Osteocyte (in vitro differentiated cells): Measurements from ENCODE around the gene MAP3K1. TPM values are rescaled to one million over a fixed set of nuclear protein-coding genes. Genes with fewer than 3 reads are reported as not detected.

ENCODE experiments used
- DNase-seq: peaks from one replicate; pipeline ENCODE4 v3.0.0; 2021; ENCODE audit warnings: mixed read lengths; ENCODE audit not compliant: unreplicated experiment; ENCODE audit errors: extremely low spot score
- H3K27ac Mint-ChIP-seq: one replicate; pipeline ENCODE4 v1.8.0; 2021; ENCODE audit warnings: mild to moderate bottlenecking, mixed read lengths; ENCODE audit not compliant: unreplicated experiment
- H3K27me3 Mint-ChIP-seq: one replicate; pipeline ENCODE4 v1.8.0; 2021; ENCODE audit warnings: mixed read lengths; ENCODE audit not compliant: unreplicated experiment
- H3K36me3 Mint-ChIP-seq: one replicate; pipeline ENCODE4 v1.8.0; 2021; ENCODE audit warnings: mixed read lengths; ENCODE audit not compliant: unreplicated experiment
- H3K4me1 Mint-ChIP-seq: one replicate; pipeline ENCODE4 v1.8.0; 2021; ENCODE audit warnings: mixed read lengths; ENCODE audit not compliant: unreplicated experiment
- H3K4me3 Mint-ChIP-seq: one replicate; pipeline ENCODE4 v1.8.0; 2021; ENCODE audit warnings: mild to moderate bottlenecking, moderate library complexity, mixed read lengths; ENCODE audit not compliant: unreplicated experiment
- H3K9me3 Mint-ChIP-seq: one replicate; pipeline ENCODE4 v1.8.0; 2021; ENCODE audit warnings: mixed read lengths; ENCODE audit not compliant: unreplicated experiment
- total RNA-seq: library from RNA; stranded (reverse); gene quantifications from 2 replicates; pipeline ENCODE4 v1.2.1, GENCODE V29; 2021
- TF ChIP-seq, protein P1 (sequence below): fragments of 200-600 bp; sonication (generic); IDR thresholded peaks from 2 replicates; pipeline ENCODE4 v1.5.0; 2021; ENCODE audit warnings: antibody characterized with exemption, mild to moderate bottlenecking, moderate library complexity

The MAP3K1 gene
- total RNA-seq, 1 donor from 2014 or later, result 15.7 TPM

DNA sequence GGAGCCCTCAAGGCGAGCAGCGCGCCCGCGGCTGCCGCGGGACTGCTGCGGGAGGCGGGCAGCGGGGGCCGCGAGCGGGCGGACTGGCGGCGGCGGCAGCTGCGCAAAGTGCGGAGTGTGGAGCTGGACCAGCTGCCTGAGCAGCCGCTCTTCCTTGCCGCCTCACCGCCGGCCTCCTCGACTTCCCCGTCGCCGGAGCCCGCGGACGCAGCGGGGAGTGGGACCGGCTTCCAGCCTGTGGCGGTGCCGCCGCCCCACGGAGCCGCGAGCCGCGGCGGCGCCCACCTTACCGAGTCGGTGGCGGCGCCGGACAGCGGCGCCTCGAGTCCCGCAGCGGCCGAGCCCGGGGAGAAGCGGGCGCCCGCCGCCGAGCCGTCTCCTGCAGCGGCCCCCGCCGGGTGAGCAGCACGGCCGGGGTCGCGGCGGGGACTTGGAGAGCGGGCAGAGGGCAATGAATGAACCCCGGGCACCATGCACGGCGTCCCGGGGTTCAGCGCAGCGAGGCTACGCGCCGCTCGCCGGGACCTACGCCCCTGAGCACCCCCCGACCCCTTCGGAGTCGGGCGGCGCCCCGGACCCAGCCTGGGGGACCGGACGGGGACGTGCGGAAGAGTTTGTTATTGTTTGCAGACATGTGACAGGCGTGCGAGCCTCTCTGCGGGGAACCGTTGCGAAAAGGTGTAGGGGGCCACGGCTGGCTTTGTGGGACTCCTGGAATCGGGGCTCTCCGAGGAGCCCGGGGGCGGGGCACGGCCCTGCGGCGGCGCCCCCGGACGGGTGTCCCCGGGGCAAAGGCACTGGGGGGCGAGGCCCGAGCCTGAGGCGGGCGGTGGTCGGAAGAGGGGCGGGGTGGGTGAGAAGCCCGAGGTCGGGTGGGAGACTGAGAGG lies 553 bp downstream of the MAP3K1 start:
- Mint-ChIP-seq H3K9me3 (no peaks in the 10 kb centered on the region), H3K36me3 (no peaks in the 10 kb centered on the region), H3K27ac (peak overlapping the region; percentile 77), H3K27me3 (no peaks in the 10 kb centered on the region), H3K4me3 (peak overlapping the region; percentile 80), H3K4me1 (peaks cover 42% of the 10 kb centered on the region)
- TF ChIP-seq, protein P1, sequence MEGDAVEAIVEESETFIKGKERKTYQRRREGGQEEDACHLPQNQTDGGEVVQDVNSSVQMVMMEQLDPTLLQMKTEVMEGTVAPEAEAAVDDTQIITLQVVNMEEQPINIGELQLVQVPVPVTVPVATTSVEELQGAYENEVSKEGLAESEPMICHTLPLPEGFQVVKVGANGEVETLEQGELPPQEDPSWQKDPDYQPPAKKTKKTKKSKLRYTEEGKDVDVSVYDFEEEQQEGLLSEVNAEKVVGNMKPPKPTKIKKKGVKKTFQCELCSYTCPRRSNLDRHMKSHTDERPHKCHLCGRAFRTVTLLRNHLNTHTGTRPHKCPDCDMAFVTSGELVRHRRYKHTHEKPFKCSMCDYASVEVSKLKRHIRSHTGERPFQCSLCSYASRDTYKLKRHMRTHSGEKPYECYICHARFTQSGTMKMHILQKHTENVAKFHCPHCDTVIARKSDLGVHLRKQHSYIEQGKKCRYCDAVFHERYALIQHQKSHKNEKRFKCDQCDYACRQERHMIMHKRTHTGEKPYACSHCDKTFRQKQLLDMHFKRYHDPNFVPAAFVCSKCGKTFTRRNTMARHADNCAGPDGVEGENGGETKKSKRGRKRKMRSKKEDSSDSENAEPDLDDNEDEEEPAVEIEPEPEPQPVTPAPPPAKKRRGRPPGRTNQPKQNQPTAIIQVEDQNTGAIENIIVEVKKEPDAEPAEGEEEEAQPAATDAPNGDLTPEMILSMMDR, result no peak
- peak; percentile 86 for DNase-seq

DNA sequence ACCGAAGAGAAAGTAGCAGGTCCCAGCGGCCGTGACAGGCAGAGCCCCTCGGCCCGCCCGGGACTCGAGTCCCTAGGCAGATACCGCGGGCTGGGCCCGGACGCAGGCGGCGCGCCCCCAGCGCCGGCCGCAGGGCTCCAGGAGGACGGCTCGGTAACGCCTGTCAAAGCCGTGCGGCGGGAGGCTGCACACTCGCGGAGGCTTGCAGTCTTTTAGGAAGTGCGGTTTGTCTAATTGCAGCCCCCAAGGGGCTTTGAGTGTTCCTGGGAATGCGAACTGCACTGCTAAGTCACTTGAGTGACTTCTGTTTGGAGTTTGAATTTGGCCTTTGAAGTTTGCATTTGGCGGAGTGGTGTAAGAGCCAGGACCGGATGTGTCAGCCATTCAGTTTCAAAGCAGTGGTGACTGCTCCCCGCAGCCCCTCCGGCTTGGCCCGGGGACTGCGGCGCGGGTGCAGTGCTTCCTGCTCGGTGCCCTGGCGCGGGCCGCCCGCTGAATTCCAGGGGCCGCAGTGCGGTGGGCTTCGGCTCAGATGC lies 1.3 kb downstream of the MAP3K1 start:
- Mint-ChIP-seq H3K27me3 (no peaks in the 10 kb centered on the region), H3K36me3 (peaks cover 1% of the 10 kb centered on the region), H3K9me3 (no peaks in the 10 kb centered on the region), H3K4me1 (peaks cover 43% of the 10 kb centered on the region), H3K4me3 (peak overlapping the region; percentile 80), H3K27ac (peak overlapping the region; percentile 77)
- TF ChIP-seq, protein P1, result no peak
- DNase-seq, result no peak

DNA sequence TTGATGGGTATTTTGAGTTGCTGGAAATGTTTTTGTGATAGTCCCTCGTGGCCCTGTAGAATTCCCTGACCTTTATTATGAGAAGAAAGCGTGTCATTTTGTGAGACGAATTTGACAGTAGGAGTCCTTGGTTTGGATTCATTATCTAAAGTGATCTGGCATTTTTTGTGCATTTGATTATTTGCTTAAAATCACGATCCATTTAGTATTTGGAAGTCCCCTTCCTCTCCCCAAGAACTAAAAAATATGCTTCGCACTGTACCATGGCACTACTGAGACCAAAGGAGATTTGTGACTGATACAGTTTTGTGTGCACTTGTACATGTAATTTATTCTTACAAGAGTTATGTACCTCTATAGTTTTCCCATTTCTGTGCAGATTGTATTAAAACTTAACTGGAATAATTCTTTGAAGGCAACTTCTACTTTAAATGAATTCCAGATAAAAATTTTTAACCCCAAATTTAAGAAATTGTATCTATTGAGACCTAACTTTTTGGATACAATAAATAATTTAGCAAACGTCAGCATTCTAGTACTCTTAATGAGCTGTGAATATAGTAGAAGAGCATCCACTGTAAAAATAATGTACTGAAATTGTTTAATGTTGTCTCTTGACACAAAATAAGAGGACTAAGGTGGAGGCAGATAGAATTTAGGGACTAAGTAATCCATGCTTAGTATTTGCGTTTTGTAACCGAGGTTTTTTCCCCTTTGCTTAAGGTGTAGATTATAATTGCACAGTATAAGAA lies 2.1 kb downstream of the MAP3K1 start:
- TF ChIP-seq, protein P1, result no peak
- H3K4me1 Mint-ChIP-seq, result peaks cover 44% of the 10 kb centered on the region
- peak overlapping the region; percentile 77 for H3K27ac Mint-ChIP-seq
- no peaks in the 10 kb centered on the region for H3K9me3 Mint-ChIP-seq
- H3K27me3 Mint-ChIP-seq, result no peaks in the 10 kb centered on the region
- H3K36me3 Mint-ChIP-seq, result peaks cover 1% of the 10 kb centered on the region
- no peak for DNase-seq
- peak overlapping the region; percentile 80 for H3K4me3 Mint-ChIP-seq

DNA sequence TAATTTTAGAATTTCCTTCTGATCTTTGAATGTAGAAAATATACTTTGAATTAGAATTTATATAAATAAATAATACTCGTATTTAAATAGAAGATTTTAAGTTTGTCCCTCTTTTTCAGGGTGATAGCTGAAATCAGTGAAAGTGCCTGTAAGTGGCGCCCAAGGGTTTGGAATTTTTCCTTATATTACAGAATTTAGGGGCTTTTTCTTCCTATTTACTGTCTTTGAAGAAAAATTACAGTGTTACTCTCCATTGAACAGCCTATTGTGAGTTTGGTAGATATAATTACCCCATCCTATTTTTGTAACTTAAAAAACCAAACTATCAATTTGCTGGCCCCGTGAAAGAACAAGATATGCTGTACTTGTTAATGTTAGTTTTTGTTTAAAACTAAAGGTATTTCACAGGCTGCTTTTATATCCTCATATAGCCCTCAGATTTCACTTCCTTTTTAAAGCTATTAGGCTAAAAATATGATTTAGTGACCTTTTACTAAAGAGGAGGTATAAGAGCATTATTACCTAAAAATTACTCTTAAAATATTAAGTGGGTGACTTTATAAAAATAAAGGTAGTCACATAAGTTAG lies 3.2 kb downstream of the MAP3K1 start:
- no peak for DNase-seq
- Mint-ChIP-seq H3K27ac (peak overlapping the region; percentile 82), H3K36me3 (peaks cover 1% of the 10 kb centered on the region), H3K4me3 (peak overlapping the region; percentile 73), H3K9me3 (no peaks in the 10 kb centered on the region), H3K4me1 (peaks cover 55% of the 10 kb centered on the region), H3K27me3 (no peaks in the 10 kb centered on the region)
- TF ChIP-seq, protein P1, result peak; percentile 56
